HepG2 (cell line): Measurements from ENCODE around the gene GLB1L. TPM values are rescaled to one million over a fixed set of nuclear protein-coding genes. Genes with fewer than 3 reads are reported as not detected.
A peak's percentile ranks its signal among the peaks of the same experiment; 100 is the strongest.

ENCODE experiments used
- GMEB1 ChIP-seq: sonication (generic); formaldehyde crosslinking; IDR thresholded peaks from 2 replicates; pipeline ENCODE4 v1.5.1; 2020; ENCODE audit warnings: missing genetic modification reagents, mild to moderate bottlenecking, borderline replicate concordance
- PRDM10 ChIP-seq: sonication (generic); formaldehyde crosslinking; IDR thresholded peaks from 2 replicates; pipeline ENCODE4 v1.4.0; 2020; ENCODE audit warnings: low read depth, missing genetic modification reagents
- ZBTB10 ChIP-seq: sonication (generic); formaldehyde crosslinking; IDR thresholded peaks from 2 replicates; pipeline ENCODE4 v1.4.0; 2020; ENCODE audit warnings: missing genetic modification reagents, borderline replicate concordance
- ZNF275 ChIP-seq: sonication (generic); formaldehyde crosslinking; IDR thresholded peaks from 2 replicates; pipeline ENCODE4 v1.8.0; 2022; ENCODE audit warnings: missing genetic modification reagents, mild to moderate bottlenecking, inconsistent platforms, borderline replicate concordance
- ZNF430 ChIP-seq: sonication (generic); formaldehyde crosslinking; IDR thresholded peaks from 2 replicates; pipeline ENCODE4 v1.9.0; 2021; ENCODE audit warnings: mild to moderate bottlenecking, missing genetic modification reagents
- ZNF629 ChIP-seq: sonication (generic); formaldehyde crosslinking; conservative IDR thresholded peaks from 2 replicates; pipeline ENCODE4 v1.5.0; 2020; ENCODE audit warnings: missing genetic modification reagents
- ZNF710 ChIP-seq: sonication (generic); formaldehyde crosslinking; IDR thresholded peaks from 2 replicates; pipeline ENCODE4 v1.5.0; 2020; ENCODE audit warnings: mild to moderate bottlenecking, missing genetic modification reagents, borderline replicate concordance
- ZNF724P ChIP-seq: sonication (generic); formaldehyde crosslinking; IDR thresholded peaks from 2 replicates; pipeline ENCODE4 v1.8.0; 2022; ENCODE audit warnings: missing genetic modification reagents, borderline replicate concordance
- polyA plus RNA-seq, 8 experiments: library from polyadenylated mRNA; depleted of rRNA in 3 of 8; stranded (reverse) in 7 of 8; unstranded in 1 of 8; fragments of >200 nt; fragmentation: Illumina TruSeq in 4 of 8; extraction: Trizol in 4 of 8; gene quantifications; 2 replicates each; pipeline versions ENCODE4 v1.2.1 to v1.2.3, GENCODE V29; 2011 to 2016; ENCODE audit warnings: low read depth in 4 of 8, missing spikeins in 1 of 8, mixed read lengths in 1 of 8; ENCODE audit not compliant: insufficient read depth in 1 of 8
- total RNA-seq, 5 experiments: library from RNA; depleted of rRNA; stranded (reverse); fragments of >200 nt; fragmentation: Illumina TruSeq; extraction: Trizol; gene quantifications; 2 replicates each; pipeline ENCODE4 v1.2.3, GENCODE V29; 2016; ENCODE audit warnings: low read depth in 1 of 5
- TF ChIP-seq, protein P1 (sequence below): sonication (generic); formaldehyde crosslinking; IDR thresholded peaks from 2 replicates; pipeline ENCODE4 v1.4.0; 2020; ENCODE audit warnings: missing genetic modification reagents
- TF ChIP-seq, protein P2 (sequence below): sonication (generic); formaldehyde crosslinking; IDR thresholded peaks from 2 replicates; pipeline ENCODE4 v1.4.0; 2020; ENCODE audit warnings: mild to moderate bottlenecking, missing genetic modification reagents

Gene GLB1L
- total and polyA plus RNA-seq, 2 of the 13 experiments (the other 11 are each of a cell fraction or from before 2014, with no cell fraction given) = 6.8 to 7.3 TPM

GRCh38 chr2:219279151-219279915 is 34.1 kb upstream of the GLB1L start, which contains the start of gene DNAJB2 (continued):
- TF ChIP-seq ZNF710 (CRISPR knock-in tag) (no peak), ZNF724P (peak; percentile 83; the same call in 1 of the 2 replicates), ZNF629 (CRISPR knock-in tag) (no peak), PRDM10 (CRISPR knock-in tag) (no peak), GMEB1 (CRISPR knock-in tag) (peak; percentile 86), ZNF430 (CRISPR knock-in tag) (peak; percentile 45; the same call in 1 of the 2 replicates), ZNF275 (CRISPR knock-in tag) (peak; percentile 67), ZBTB10 (CRISPR knock-in tag) (0 out of 2 replicates have a peak, but pooled peaks have one; percentile 42)
- TF ChIP-seq, protein P1, sequence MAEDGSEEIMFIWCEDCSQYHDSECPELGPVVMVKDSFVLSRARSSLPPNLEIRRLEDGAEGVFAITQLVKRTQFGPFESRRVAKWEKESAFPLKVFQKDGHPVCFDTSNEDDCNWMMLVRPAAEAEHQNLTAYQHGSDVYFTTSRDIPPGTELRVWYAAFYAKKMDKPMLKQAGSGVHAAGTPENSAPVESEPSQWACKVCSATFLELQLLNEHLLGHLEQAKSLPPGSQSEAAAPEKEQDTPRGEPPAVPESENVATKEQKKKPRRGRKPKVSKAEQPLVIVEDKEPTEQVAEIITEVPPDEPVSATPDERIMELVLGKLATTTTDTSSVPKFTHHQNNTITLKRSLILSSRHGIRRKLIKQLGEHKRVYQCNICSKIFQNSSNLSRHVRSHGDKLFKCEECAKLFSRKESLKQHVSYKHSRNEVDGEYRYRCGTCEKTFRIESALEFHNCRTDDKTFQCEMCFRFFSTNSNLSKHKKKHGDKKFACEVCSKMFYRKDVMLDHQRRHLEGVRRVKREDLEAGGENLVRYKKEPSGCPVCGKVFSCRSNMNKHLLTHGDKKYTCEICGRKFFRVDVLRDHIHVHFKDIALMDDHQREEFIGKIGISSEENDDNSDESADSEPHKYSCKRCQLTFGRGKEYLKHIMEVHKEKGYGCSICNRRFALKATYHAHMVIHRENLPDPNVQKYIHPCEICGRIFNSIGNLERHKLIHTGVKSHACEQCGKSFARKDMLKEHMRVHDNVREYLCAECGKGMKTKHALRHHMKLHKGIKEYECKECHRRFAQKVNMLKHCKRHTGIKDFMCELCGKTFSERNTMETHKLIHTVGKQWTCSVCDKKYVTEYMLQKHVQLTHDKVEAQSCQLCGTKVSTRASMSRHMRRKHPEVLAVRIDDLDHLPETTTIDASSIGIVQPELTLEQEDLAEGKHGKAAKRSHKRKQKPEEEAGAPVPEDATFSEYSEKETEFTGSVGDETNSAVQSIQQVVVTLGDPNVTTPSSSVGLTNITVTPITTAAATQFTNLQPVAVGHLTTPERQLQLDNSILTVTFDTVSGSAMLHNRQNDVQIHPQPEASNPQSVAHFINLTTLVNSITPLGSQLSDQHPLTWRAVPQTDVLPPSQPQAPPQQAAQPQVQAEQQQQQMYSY (CRISPR knock-in tag) = no peak
- TF ChIP-seq, protein P2, sequence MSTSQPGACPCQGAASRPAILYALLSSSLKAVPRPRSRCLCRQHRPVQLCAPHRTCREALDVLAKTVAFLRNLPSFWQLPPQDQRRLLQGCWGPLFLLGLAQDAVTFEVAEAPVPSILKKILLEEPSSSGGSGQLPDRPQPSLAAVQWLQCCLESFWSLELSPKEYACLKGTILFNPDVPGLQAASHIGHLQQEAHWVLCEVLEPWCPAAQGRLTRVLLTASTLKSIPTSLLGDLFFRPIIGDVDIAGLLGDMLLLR (CRISPR knock-in tag) = peak; percentile 55; the same call in 1 of the 2 replicates
